ENCODE results near the gene CALCB.

Gene CALCB

DNA sequence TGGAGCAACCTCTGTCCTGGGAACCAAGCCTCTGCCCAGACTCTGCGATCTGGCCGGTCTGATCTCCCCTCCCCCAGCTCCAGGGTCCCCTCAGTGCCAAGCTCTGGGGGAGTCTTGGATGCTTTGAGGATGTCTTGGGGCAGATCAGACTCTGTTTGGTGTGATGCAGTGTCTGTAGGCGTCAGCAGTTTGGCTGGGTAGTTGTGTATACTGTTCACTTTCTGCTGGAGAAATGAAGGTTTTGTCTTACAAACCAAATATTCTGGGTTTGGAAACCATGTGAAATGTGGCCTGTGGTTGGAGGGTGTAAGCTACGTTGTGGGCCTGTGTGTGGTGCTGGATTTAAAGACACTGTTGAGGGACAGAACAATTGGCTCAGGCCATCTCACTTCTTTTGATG lies 46.0 kb downstream of the CALCB start:
- DNase-seq: no peak

DNA sequence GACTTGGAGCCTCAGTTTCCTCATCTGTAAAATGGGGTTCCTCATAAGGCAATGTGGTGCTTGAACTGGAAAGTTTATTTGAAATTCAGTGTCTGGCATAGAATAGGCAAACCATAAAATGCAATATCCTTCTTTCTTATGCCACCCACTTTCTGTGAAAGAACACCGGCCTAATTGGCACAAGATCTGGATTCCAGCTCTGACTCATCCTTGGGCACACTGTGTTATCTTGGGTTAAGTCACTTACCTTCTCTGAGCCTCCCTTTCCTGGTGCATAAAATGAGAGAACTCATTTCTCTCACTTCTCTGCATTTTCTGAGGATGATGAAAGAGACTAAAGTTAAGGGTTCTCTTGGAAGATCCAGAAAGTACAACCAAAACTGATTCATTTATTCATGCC lies 46.4 kb downstream of the CALCB start:
- DNase-seq: no peak

DNA sequence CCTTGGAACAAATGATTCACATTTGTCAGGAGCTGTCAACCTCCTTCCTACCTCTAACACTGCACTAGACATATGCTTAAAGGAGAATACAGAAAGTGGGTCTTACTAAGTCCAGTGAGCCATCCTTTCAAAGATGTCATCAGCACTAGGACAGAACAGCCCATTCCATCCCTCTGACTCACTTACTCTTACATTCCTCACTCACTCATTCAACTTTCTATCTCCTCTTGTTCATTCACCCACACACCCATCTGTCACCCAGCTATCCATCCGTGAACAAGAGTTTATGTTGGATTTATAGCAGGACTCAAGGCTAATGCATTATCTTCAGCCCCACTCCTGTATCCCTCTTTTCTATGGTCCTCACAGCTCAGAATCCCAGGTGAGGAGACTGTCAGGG lies 50.5 kb downstream of the CALCB start:
- DNase-seq: no peak

DNA sequence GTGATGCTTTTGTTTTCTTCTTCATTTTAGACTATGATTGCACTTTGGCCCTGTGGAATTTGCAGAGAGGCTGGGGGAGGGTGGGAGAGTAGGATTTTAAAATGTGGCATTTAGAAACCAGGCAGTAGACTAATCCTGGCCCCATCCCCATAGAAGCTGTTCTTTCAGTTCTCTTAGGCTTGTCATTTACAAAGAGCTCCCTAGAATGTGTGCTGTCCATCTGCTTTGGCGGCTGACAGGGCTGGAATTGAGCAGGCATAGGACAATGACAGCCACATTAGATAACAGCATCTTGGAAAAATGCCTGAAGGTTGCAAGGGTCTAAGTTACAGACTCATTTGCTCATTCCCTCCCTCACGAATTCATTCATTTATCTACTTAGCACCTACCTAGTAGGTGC lies 51.1 kb downstream of the CALCB start:
- DNase-seq: no peak

DNA sequence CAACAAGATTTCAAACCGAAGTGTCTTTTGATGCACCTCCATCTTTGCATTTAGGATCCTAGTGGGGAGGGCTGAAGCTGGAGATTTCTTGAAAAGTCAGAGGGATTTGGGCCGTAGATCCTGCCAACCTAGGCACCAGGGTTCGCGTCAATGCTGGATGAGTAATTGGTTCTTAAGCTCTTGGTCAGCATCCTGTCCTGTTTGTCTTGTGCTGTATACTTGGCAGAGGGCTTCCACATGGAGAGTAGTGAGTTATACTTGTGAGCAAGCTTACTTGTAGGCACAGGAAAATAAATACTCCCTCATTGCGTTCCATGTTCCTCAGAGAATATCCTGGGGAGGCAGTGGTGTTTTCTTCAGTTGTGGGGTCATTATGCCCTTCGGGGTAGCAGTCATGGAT lies 53.9 kb downstream of the CALCB start:
- no peak for DNase-seq

Measured in NCI-H2107 (cell line).